ENCODE measurements around the gene SLC7A14.

SLC7A14 gene

DNA sequence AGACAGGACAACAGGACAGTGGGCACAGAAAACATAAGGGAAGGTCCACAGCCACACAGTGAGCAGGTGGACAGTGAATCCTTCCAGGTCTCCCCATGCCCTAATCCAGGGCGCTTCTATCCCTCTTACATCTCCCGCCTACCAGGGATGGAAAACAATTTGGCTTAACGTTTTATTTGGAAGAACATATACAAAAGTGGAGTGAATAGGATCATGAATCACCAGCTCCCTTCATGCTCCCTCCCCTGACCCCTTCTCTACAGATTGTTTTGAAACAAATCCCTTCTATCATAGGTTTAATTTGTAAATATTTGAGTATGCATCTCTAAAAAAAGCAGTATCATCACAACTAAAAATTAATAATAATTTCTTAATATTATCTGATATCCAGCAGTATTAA, 114.7 kb downstream of the SLC7A14 start:
- DNase-seq (ENCODE audit: low spot score) = no peak
- Histone ChIP-seq H3K27ac (ENCODE audit: poor library complexity, severe bottlenecking) (no peak overlapping the region), H3K36me3 (ENCODE audit: low read depth) (no peaks in the 10 kb centered on the region), H3K4me3 (ENCODE audit: severe bottlenecking) (no peak overlapping the region), H3K4me1 (ENCODE audit: insufficient read depth, poor library complexity, severe bottlenecking) (no peaks in the 10 kb centered on the region), H3K9me3 (ENCODE audit: severe bottlenecking) (no peaks in the 10 kb centered on the region), H3K27me3 (ENCODE audit: insufficient read depth, poor library complexity, severe bottlenecking) (no peaks in the 10 kb centered on the region)
- no peak for ATAC-seq (ENCODE audit: low read depth)
- TF ChIP-seq, protein P1, sequence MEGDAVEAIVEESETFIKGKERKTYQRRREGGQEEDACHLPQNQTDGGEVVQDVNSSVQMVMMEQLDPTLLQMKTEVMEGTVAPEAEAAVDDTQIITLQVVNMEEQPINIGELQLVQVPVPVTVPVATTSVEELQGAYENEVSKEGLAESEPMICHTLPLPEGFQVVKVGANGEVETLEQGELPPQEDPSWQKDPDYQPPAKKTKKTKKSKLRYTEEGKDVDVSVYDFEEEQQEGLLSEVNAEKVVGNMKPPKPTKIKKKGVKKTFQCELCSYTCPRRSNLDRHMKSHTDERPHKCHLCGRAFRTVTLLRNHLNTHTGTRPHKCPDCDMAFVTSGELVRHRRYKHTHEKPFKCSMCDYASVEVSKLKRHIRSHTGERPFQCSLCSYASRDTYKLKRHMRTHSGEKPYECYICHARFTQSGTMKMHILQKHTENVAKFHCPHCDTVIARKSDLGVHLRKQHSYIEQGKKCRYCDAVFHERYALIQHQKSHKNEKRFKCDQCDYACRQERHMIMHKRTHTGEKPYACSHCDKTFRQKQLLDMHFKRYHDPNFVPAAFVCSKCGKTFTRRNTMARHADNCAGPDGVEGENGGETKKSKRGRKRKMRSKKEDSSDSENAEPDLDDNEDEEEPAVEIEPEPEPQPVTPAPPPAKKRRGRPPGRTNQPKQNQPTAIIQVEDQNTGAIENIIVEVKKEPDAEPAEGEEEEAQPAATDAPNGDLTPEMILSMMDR (IDR thresholded peaks at IDR 0.05; ENCODE audit: poor library complexity, severe bottlenecking) = no peak

DNA sequence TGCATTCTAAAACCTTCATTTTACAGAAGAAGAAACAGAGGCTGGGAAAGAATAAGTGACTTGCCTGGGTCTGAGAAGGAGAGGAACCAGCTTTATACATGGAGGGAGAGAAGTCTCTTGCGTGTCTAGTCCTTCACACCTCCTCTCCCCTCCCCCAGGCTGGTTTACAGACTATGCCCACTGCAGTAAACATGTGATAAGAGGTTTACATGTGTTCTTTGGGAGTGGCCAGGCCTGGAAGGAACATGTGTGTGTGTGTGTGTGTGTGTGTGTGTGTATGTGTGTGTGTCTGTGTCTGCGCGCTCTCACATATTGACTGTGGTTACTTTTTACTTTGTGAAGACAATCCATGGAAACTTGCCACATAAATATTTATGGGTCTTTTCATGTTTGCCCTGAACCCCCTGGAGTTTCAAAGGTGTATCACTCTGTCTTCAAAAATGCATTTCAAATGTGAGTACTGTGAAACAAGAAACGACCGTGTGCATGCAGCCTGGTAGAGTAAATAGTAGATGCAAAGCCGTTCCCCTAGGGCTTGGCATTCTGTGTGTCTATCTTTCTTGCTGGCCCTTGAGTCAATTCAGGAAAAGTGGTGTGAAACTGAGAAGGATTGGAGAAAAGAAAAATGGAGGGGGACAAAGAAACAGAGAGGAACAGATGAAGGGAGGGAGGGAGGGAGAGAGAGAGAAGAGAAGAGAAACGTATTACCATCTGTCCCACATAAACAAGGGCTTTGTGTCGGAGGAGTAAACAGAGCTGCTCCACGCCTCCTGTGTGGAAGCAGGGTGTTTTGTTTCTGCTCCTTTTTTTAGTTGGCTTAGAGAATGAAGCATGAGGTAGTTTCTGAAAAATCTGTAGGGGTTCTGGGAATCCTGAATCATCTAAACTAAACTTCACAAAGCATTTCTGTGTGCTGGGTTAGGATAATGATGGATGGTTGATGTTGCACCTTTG, 115.5 kb downstream of the SLC7A14 start:
- H3K27ac ChIP-seq (ENCODE audit: poor library complexity, severe bottlenecking) = no peak overlapping the region
- TF ChIP-seq, protein P1 (IDR thresholded peaks at IDR 0.05; ENCODE audit: poor library complexity, severe bottlenecking) = no peak
- H3K36me3 ChIP-seq (ENCODE audit: low read depth) = no peaks in the 10 kb centered on the region
- H3K4me1 ChIP-seq (ENCODE audit: insufficient read depth, poor library complexity, severe bottlenecking) = no peaks in the 10 kb centered on the region
- no peak for ATAC-seq (ENCODE audit: low read depth)
- DNase-seq (ENCODE audit: low spot score) = no peak
- H3K9me3 ChIP-seq (ENCODE audit: severe bottlenecking) = no peaks in the 10 kb centered on the region
- no peaks in the 10 kb centered on the region for H3K27me3 ChIP-seq (ENCODE audit: insufficient read depth, poor library complexity, severe bottlenecking)
- no peak overlapping the region for H3K4me3 ChIP-seq (ENCODE audit: severe bottlenecking)

DNA sequence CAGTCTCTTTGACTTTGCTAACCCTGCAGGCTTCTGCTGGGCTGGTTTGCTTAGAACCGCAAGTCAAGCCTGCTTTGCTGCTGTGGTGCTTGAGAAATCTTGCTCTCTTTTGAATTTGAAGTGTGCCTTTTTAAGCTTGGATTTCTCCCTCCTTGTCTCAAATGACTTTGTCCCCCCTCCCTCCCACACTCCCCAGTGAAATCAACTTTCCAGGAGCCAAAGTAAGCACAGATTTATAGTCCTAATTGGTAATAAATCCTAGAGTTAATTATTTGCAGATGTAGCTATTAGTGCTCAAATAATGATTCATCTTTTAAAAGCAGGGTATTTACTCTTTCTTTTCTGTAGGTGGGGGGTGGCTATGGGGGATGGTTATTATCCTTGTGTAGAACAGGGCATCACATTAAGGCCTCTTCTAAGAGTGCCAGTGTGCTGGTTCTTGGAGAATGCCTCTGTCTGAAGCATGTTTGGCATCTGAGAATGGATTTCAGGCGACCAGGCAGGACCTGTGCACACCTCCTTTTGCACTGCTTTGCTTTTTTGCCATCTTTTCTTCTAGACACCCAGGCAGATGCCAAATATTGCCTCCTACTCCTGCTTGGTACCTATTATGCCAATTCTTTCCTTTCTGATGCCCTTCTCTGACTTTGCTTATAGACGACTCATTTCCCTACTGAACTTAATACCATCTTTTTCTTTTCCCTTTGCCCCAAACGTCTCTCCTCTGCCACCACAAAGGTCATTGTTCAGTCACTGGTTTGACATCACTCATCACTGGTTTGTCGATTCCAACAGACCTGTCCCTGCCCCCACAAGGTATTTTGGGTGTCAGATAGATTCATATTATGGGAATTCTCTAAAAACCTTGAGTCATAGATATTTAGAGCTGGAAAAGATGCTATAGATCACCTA, 116.5 kb downstream of the SLC7A14 start:
- TF ChIP-seq, protein P1 (IDR thresholded peaks at IDR 0.05; ENCODE audit: poor library complexity, severe bottlenecking) = no peak
- Histone ChIP-seq H3K36me3 (ENCODE audit: low read depth) (no peaks in the 10 kb centered on the region), H3K4me3 (ENCODE audit: severe bottlenecking) (no peak overlapping the region), H3K9me3 (ENCODE audit: severe bottlenecking) (no peaks in the 10 kb centered on the region), H3K27ac (ENCODE audit: poor library complexity, severe bottlenecking) (no peak overlapping the region), H3K4me1 (ENCODE audit: insufficient read depth, poor library complexity, severe bottlenecking) (no peaks in the 10 kb centered on the region), H3K27me3 (ENCODE audit: insufficient read depth, poor library complexity, severe bottlenecking) (no peaks in the 10 kb centered on the region)
- DNase-seq (ENCODE audit: low spot score) (no peak), ATAC-seq (ENCODE audit: low read depth) (peak; percentile 23; the same call in 2 of the 3 replicates)

DNA sequence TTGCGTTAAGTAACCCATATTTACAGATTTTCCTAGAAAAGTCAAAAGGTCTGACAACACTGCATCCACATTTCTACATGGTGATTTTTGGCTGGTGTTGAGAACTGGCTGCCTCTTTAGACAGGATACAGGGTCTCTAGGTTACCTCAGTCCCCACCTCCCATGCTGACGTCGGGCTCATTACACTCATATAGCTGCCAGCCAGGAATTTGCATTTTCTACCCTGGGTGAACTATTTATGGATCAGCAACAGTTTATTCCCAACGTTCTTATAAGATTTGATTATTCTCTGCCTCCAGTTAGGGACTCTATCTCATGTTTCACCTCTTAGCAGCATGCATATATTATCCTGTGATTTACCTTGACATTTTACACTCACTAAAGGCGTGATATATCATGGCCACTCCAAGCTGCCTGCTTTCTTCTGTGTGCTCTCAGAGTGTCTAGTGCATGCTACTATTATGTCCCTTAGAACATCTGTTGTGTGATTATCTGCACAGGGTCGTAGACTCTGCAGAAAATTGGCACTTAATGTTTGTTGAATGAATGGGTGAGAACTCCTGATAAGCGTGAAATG, 118.2 kb downstream of the SLC7A14 start:
- Histone ChIP-seq H3K36me3 (ENCODE audit: low read depth) (no peaks in the 10 kb centered on the region), H3K4me3 (ENCODE audit: severe bottlenecking) (no peak overlapping the region), H3K4me1 (ENCODE audit: insufficient read depth, poor library complexity, severe bottlenecking) (no peaks in the 10 kb centered on the region), H3K27ac (ENCODE audit: poor library complexity, severe bottlenecking) (no peak overlapping the region), H3K27me3 (ENCODE audit: insufficient read depth, poor library complexity, severe bottlenecking) (no peaks in the 10 kb centered on the region), H3K9me3 (ENCODE audit: severe bottlenecking) (no peaks in the 10 kb centered on the region)
- TF ChIP-seq, protein P1 (IDR thresholded peaks at IDR 0.05; ENCODE audit: poor library complexity, severe bottlenecking) = no peak
- ATAC-seq (ENCODE audit: low read depth) (no peak), DNase-seq (ENCODE audit: low spot score) (no peak)

Measured in RWPE2 (cell line).